Stimulated activated CD8-positive, alpha-beta memory T cell treated with anti-CD3 and anti-CD28 coated beads, Interleukin-7, amount 100 ng/mL, for 1 hour (primary cell): ENCODE measurements around the gene GALR1.
"Not testable (repeated sequence)": the region's sequence is repeated elsewhere in the genome, so short reads cannot be mapped to it uniquely, and the experiment has no call there.

Source experiments
- DNase-seq, 2 donors: peaks; one replicate each; pipeline ENCODE4 v3.0.0-alpha.2; 2020; ENCODE audit warnings: low read depth in 2 of 2

The GALR1 gene

DNA sequence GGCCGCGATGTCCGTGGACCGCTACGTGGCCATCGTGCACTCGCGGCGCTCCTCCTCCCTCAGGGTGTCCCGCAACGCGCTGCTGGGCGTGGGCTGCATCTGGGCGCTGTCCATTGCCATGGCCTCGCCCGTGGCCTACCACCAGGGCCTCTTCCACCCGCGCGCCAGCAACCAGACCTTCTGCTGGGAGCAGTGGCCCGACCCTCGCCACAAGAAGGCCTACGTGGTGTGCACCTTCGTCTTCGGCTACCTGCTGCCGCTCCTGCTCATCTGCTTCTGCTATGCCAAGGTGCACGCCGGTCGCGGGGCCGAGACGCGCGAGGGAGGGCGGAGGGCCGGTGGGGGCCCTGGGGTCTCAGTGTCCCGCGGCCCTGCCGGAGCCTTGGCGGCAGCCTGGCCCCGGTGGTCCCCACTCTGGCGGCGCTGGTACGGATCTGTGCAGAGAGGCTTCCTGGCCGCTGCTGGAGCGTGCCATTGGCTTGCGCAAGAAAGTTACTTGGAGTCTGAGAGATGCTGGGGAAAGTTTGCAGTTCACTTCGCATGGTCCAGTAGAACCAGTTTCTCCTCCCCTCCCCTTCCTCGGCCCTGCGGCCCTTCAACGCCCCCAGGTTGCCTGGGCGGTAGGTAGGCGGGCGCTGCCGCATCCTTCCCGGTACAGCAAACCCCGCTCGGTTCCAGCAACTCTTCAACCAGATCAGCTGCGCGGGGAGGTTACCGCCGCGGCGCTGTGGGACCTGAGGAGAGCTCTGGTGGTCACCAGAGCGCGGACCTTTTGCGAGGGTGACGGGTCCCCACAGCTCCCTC, 1.5 kb downstream of the GALR1 start:
- no peak for DNase-seq

- no peak for DNase-seq
These were observed 2.0 kb downstream of the GALR1 start for GRCh38 chr18:77251730-77252050.

- no peak for DNase-seq
These were observed 5.2 kb downstream of the GALR1 start for GRCh38 chr18:77254711-77255405.

GRCh38 chr18:77255426-77256105, 5.9 kb downstream of the GALR1 start:
- DNase-seq = no peak

- no peak for DNase-seq
These were observed 13.2 kb downstream of the GALR1 start for GRCh38 chr18:77262643-77263465.

- DNase-seq = no peak
These were observed 13.8 kb downstream of the GALR1 start for GRCh38 chr18:77263466-77263763.

DNA sequence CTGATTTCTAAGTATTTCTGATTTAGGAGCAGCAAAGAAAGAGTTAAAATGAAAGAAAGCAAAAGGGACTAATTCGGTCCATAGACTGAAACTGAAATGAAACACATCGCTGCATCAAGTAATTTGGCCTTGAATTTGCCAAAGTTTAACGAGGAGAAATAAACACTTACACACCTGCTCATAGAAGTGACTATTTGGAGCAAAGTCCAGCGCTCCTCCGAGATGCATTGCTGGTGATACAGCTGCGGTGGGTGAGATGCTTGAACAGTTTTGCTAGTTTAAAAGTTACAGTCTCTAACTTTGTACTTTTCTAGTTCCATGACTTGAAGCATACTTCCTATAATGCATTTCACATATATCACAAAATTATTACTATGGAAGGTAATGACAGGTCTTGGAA, 18.3 kb downstream of the GALR1 start:
- no peak for DNase-seq

DNA sequence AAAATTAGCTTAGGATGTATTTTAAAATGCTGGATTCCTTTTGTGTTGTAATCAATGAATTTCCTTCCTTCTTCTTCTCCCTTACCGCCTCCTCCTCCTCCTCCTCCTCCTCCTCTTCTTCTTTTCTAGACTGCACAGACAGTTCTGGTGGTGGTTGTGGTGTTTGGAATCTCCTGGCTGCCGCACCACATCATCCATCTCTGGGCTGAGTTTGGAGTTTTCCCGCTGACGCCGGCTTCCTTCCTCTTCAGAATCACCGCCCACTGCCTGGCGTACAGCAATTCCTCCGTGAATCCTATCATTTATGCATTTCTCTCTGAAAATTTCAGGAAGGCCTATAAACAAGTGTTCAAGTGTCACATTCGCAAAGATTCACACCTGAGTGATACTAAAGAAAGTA, 18.8 kb downstream of the GALR1 start:
- no peak for DNase-seq

- no peak for DNase-seq
These were observed 22.2 kb downstream of the GALR1 start for GRCh38 chr18:77271576-77272481.

DNA sequence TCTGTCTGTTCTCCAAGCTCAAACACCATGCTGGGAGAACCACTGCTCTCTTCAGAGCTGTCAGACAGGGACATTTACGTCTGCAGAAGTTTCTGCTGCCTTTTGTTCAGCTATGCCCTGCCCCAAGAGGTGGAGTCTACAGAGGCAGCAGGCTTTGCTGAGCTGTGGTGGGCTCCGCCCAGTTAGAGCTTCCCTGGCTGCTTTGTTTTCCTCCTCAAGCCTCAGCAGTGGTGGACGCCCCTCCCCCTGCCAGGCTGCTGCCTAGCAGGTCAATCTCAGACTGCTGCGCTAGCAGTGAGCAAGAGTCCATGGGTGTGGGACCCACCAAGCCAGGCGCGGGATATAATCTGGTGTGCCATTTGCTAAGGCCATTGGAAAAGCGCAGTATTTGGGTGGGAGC, 41.2 kb downstream of the GALR1 start:
- not testable (repeated sequence) for DNase-seq

DNA sequence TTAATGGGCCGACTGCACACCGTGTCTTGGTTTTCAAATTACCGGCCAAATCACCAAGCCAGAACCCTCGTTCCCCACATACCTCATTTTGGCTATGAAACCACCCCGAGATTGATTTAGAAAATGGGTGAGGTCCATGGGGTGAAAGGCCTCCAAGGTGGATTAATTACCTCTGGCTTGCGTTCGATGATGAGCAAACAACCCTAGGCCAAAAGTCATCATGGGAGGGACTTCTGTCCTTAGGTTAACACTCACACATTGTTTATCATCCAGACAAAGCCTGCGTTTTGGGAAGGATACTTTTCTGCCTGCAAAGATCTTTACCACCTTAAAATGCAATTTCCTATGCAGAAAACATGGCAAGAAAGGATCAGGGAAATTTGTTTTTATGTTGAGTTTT, 48.5 kb downstream of the GALR1 start:
- DNase-seq = no peak

GRCh38 chr18:77299706-77300105, 50.1 kb downstream of the GALR1 start:
- no peak for DNase-seq

DNA sequence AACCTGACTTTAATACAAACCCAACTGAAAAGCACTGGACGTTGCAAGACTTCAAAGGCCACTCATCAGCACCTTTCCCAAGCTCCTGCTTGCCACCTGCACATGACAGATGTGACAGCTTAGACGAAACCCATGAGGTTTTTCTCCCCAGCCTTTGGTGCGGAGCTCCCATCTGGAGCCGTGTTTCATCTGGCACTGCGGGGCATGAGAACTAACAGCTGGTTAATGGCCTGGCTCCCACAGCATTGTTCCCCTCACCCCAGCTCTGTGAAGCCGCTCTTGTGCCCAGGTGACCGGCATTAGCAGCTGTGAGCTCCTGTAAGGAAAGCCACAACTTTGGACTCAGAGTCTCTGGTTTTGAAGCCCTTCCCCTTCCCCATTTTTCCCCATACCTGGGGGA, 50.9 kb downstream of the GALR1 start:
- no peak for DNase-seq

GRCh38 chr18:77304268-77304667, 54.6 kb downstream of the GALR1 start:
- DNase-seq = no peak

DNA sequence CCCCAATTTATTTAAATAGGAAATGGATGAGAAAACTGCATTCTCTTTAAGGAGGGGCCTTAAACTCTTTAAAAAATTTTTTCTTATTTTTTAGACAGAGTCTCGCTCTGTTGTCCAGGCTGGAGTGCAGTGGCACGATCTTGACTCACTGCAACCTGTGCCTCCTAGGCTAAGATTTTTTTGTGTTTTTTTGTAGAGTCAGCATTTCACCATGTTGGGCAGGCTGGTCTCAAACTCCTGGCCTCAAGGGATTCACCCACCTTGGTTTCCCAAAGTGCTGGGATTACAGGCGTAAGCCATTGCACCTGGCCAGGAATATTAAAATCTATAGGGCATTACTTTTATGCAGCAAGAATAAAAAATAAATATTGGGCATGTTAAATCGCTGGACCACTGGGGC, 56.0 kb downstream of the GALR1 start:
- DNase-seq = no peak

DNA sequence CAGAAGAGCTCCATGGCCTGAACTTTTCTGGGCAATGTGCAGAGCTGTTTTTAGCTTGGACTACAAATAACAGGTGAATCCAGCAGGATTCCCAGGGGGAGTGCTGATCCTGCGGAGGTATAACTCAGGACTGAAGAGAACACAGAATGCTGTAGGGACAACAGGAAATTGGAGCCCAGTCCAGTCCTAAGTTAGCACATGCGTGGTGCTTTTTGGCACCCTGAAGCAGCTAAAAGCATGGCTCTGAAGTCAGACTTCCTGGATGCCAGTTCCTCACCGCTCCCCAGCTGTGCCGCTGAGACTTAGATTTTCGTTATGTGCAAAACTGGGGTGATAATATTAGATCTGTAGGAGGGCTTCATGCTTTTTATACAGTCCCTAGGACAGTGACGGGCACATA, 58.6 kb downstream of the GALR1 start:
- no peak for DNase-seq

DNA sequence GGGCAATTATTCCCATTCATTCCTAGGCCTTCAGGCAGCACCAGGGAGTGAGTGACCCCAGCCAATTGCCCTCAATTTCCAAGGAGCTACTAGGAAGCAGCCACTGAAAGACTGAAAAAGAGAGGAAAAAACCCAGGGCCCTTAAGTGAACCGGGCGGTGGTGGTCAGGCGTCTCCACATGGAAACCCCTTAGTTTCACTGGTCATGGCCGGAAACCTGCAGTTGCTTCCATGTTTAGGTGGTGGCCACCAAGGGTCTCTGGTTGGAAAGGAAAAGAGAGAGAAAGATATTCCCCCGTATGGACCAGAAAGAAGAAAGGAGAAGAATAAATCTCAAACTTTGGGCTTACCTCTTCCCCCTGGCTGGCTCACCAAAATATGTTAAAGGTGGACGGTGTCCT, 64.9 kb downstream of the GALR1 start:
- no peak for DNase-seq

- DNase-seq = no peak
These were observed 65.3 kb downstream of the GALR1 start for GRCh38 chr18:77314952-77315351.

- DNase-seq = no peak
These were observed 66.4 kb downstream of the GALR1 start for GRCh38 chr18:77316008-77316407.

DNA sequence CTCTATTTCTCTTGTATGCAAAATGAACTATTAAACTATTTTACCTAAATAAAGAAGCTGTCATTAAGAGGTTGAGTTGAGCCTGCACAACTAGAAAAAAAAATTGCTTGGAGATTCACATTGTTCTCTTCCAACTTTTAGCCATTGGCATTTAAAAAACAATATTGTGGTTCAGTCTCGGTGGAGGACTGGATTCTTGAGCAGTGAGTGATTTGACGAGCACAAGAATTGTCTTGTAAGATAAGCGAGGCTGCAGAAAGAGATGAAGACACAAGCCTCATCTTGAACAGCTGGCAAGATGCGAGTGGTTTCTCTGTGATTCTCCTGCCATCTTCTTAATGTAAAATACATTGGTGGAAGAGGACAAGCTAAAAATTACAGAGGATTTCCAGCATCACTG, 67.0 kb downstream of the GALR1 start:
- DNase-seq = no peak

DNA sequence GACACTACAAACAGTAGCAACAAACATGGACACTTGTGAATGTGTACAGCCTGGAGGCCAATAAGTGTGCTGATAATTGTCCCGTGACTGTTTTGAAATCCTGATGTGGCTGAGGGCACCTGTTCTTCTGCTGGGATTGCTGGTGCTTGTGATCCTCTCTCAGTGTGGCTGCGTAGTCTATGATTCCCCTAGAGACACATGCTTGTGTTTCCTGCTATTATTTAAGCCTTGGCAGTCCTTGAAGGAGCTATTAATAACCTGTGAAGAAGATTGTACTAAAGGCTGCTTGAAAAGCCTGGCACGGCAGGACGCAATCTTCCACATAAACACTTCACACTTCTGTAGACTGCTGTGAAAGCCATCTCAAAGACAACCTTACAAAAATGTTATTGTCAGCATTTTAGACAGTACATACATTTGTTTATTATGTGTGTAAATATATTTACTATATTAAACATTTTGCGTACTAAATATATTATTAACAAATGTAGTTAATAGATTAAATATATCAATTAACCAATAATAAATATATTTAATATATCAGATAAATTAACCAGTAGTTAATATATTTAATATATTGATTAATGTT, 71.4 kb downstream of the GALR1 start:
- no peak for DNase-seq
